Keratinocyte (primary cell): Measurements from ENCODE around the gene PRDX2. TPM values are rescaled to one million over a fixed set of nuclear protein-coding genes. Genes with fewer than 3 reads are reported as not detected.

ENCODE experiments used
- DNase-seq: peaks from one replicate; pipeline ENCODE4 v3.0.0-alpha.2; 2011; ENCODE audit warnings: low read depth, missing footprints, low spot score
- FAIRE-seq: peaks from 2 replicates; lab custom pipeline; 2011; peaks lifted over from hg19 to GRCh38; lab: Jason Lieb, UNC
- H2AFZ ChIP-seq: 2 replicates; pipeline ENCODE4 v1.6.0; 2012; ENCODE audit warnings: low read length, control low read depth, inconsistent platforms; ENCODE audit not compliant: control insufficient read depth
- H3K27ac ChIP-seq: 2 replicates; pipeline ENCODE4 v1.5.1; 2011; ENCODE audit warnings: low read length; ENCODE audit not compliant: control insufficient read depth, insufficient read depth
- H3K27me3 ChIP-seq: 3 replicates; pipeline ENCODE4 v1.6.0; 2011; ENCODE audit warnings: low read length; ENCODE audit not compliant: control insufficient read depth, insufficient read depth; ENCODE audit errors: extremely low read depth
- H3K36me3 ChIP-seq, 2 experiments: 2 replicates in 1 of 2; 3 replicates in 1 of 2; pipeline ENCODE4 v1.5.1; 2011; ENCODE audit warnings: low read length in 2 of 2, mild to moderate bottlenecking in 1 of 2; ENCODE audit not compliant: control insufficient read depth in 2 of 2, insufficient read depth in 2 of 2; ENCODE audit errors: extremely low read depth in 1 of 2
- H3K4me1 ChIP-seq: 3 replicates; pipeline ENCODE4 v1.5.1; 2011; ENCODE audit warnings: low read length; ENCODE audit not compliant: control insufficient read depth, insufficient read depth; ENCODE audit errors: extremely low read depth
- H3K4me2 ChIP-seq: 3 replicates; pipeline ENCODE4 v1.6.0; 2011; ENCODE audit warnings: low read depth, low read length; ENCODE audit not compliant: control insufficient read depth, insufficient read depth; ENCODE audit errors: extremely low read depth
- H3K4me3 ChIP-seq, 3 experiments: fragments of 200-600 bp in 1 of 3; sonication (generic) in 1 of 3; 2 replicates in 2 of 3; 3 replicates in 1 of 3; pipeline ENCODE4 v1.5.1; 2011 to 2016; ENCODE audit warnings: low read length in 3 of 3, mild to moderate bottlenecking in 3 of 3, control low read depth in 2 of 3, inconsistent platforms in 1 of 3, low read depth in 1 of 3, mixed read lengths in 1 of 3, mixed run types in 1 of 3, moderate library complexity in 1 of 3; ENCODE audit not compliant: control insufficient read depth in 2 of 3, insufficient read depth in 2 of 3; ENCODE audit errors: extremely low read depth in 1 of 3
- H3K79me2 ChIP-seq: 2 replicates; pipeline ENCODE4 v1.6.0; 2012; ENCODE audit warnings: low read length; ENCODE audit not compliant: control insufficient read depth, insufficient read depth
- H3K9ac ChIP-seq: 3 replicates; pipeline ENCODE4 v1.6.0; 2011; ENCODE audit warnings: low read length; ENCODE audit not compliant: control insufficient read depth, insufficient read depth; ENCODE audit errors: extremely low read depth
- H3K9me1 ChIP-seq: 3 replicates; pipeline ENCODE4 v1.6.0; 2011; ENCODE audit warnings: low read length; ENCODE audit not compliant: control insufficient read depth, insufficient read depth; ENCODE audit errors: extremely low read depth
- H3K9me3 ChIP-seq: 2 replicates; pipeline ENCODE4 v1.5.1; 2012; ENCODE audit warnings: low read depth, low read length; ENCODE audit not compliant: control insufficient read depth
- H4K20me1 ChIP-seq: 3 replicates; pipeline ENCODE4 v1.6.0; 2011; ENCODE audit warnings: low read length; ENCODE audit not compliant: control insufficient read depth, insufficient read depth; ENCODE audit errors: extremely low read depth
- EZH2 ChIP-seq: IDR thresholded peaks from one replicate; pipeline ENCODE4 v1.6.1; 2012; ENCODE audit warnings: inconsistent platforms, mild to moderate bottlenecking, low read length, moderate library complexity
- dilution Hi-C: fragments of 300-500 bp; cut with MboI; formaldehyde crosslinking; loops from one replicate; pipeline ENCODE4 v1.7.0; 2020; ENCODE audit warnings: low sequenced_read_pairs; ENCODE audit not compliant: extremely low pct_ligation_motif_present
- polyA plus RNA-seq, 5 experiments: library from polyadenylated mRNA; depleted of rRNA in 3 of 5; stranded (reverse) in 3 of 5; stranded (forward) in 1 of 5; unstranded in 1 of 5; fragments of >200 nt; gene quantifications; 1 replicate in 1 of 5; 2 replicates in 3 of 5; 3 replicates in 1 of 5; pipeline versions ENCODE4 v1.2.1 to v1.2.3, GENCODE V29; 2011 to 2012; ENCODE audit warnings: missing spikeins in 2 of 5, low read depth in 1 of 5, low replicate concordance in 1 of 5
- TF ChIP-seq, protein P1 (sequence below), 3 experiments: IDR thresholded peaks in 1 of 3; conservative IDR thresholded peaks in 1 of 3; optimal IDR thresholded peaks in 1 of 3; 2 replicates in 2 of 3; 3 replicates in 1 of 3; pipeline versions ENCODE3 to v1.5.1; 2011; ENCODE audit warnings: low read length in 3 of 3, mild to moderate bottlenecking in 3 of 3, moderate library complexity in 2 of 3, control low read depth in 1 of 3, inconsistent platforms in 1 of 3; ENCODE audit not compliant: insufficient read depth in 2 of 3; ENCODE audit errors: extremely low read depth in 1 of 3

The PRDX2 gene
- polyA plus RNA-seq, 1 donor (not counting 4 experiments of a cell fraction or from before 2014, with no cell fraction given), result 154 TPM

DNA sequence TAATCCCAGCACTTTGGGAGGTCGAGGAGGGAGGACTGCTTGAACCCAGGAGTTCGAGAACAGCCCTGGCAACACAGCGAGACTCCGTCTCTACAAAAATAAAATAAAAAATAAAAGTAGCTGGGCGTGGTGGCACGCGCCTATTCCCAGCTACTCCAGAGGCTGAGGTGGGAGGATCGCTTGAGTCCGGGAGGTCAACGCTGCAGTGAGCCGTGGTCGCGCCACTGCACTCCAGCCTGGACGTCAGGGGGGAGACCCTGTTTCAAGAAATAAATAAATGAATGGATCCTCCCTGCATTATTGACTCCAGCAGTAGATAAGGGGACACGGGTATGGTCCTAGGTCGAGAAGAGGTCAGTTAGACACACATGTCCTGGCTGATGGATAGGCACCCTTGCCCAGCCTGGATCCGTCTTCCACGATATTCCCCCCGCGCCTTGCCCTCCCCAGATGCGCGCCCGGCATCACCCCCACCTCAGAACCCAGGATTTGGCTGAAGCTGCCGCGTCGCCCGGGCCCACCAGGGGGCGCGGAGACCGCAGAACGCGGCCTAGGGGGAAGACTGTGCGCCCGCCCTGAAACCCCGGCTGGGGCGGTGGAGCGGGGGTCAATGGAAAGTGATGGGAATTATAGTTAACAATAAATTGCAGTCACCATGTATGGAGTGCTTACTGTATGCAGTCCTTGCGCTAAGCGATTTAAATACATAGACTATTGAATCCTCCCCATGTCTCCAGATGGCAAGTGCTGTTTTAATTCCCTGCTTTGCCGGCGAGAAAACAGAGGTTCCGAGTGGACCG is 24.2 kb downstream of the PRDX2 start:
- dilution Hi-C loops, result no loop called here
- DNase-seq (no peak), FAIRE-seq (no peak)
- Histone ChIP-seq H2AFZ (peak overlapping the region; percentile 58), H3K27ac (peak overlapping the region; percentile 85), H3K4me1 (peaks cover 36% of the 10 kb centered on the region), H3K9me3 (no peaks in the 10 kb centered on the region), H3K9me1 (no peaks in the 10 kb centered on the region), H3K79me2 (peaks cover 3% of the 10 kb centered on the region), H3K9ac (peak overlapping the region; percentile 79), H3K4me3 (peak overlapping the region; percentile 57 to 86 (median 76)), H3K4me2 (peak overlapping the region; percentile 93), H3K27me3 (no peaks in the 10 kb centered on the region), H3K36me3 (peaks cover 5 to 11% of the 10 kb centered on the region in 2 experiments), H4K20me1 (no peaks in the 10 kb centered on the region)
- TF ChIP-seq, protein P1, sequence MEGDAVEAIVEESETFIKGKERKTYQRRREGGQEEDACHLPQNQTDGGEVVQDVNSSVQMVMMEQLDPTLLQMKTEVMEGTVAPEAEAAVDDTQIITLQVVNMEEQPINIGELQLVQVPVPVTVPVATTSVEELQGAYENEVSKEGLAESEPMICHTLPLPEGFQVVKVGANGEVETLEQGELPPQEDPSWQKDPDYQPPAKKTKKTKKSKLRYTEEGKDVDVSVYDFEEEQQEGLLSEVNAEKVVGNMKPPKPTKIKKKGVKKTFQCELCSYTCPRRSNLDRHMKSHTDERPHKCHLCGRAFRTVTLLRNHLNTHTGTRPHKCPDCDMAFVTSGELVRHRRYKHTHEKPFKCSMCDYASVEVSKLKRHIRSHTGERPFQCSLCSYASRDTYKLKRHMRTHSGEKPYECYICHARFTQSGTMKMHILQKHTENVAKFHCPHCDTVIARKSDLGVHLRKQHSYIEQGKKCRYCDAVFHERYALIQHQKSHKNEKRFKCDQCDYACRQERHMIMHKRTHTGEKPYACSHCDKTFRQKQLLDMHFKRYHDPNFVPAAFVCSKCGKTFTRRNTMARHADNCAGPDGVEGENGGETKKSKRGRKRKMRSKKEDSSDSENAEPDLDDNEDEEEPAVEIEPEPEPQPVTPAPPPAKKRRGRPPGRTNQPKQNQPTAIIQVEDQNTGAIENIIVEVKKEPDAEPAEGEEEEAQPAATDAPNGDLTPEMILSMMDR (optimal IDR thresholded peaks at IDR 0.05 in 1 of 3, IDR thresholded peaks at IDR 0.05 in 1 of 3, conservative IDR thresholded peaks at IDR 0.05 in 1 of 3; ENCODE audit: extremely low read depth in 1 of 3, insufficient read depth in 2 of 3, low read length in 3 of 3), result peak; percentile 76 to 95 (median 81)
- TF ChIP-seq EZH2, result no peak

DNA sequence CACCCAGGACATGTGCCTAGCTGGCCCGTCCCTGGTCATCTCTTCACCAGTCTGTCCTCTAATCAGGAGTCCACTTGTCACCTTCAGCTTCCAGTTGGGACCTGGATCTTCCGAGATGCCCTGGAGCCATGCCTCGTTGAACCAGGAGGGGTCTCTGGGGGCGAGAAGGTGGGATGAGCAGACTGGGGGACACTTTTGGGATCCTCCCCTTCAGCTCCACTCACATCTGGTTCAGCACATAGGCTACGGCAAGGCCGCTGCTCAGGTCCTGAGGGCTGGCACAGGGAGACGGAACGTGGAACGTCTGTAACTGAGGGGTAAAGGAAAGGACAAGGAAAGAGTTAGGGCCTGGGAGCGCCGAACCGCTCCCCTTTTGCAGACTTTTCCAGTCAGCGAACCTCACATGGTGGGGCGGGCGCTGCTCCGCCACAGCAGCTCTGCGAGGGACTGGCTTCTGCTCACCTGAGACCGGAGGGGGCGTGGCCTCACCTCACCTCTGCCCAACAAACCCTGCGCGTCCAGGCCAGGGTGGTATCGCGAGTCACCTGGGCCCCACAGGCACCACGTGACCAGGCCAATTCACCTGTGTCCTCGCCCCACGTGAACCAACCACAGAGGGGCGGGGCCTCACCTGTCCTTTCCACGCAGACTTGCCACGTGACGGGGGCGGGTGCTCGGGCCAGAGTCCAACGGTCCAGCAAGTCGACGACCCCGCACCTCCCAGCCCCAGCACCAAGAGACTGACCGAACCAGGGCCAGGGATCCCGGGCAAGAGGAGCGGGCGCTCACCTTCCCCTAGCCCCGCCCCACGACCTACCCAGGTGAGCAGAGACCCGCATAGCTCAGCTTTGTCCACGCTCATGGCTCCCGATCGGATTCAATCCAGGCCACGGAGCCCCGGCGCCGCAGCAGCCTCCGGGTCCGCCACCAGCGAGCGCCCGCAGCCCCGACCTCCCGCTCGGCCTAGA is 26.7 kb downstream of the PRDX2 start, which contains the start of gene HOOK2:
Gene HOOK2, minus strand, starts transcription at position 965 of the 968 bp plus-strand sequence. Its CDS starts 103 bp downstream, at position 862.
- Histone ChIP-seq H3K27ac (peak within 1 kb of the TSS; percentile 91), H3K9me3 (no peaks in the 10 kb centered on the region), H3K27me3 (no peaks in the 10 kb centered on the region), H3K4me3 (peak within 1 kb of the TSS; percentile 48 to 76 (median 76)), H3K9ac (peak within 1 kb of the TSS; percentile 91), H3K4me1 (peaks cover 27% of the 10 kb centered on the region), H2AFZ (peak within 1 kb of the TSS; percentile 70), H3K4me2 (peak within 1 kb of the TSS; percentile 94), H3K36me3 (peaks cover 19 to 21% of the 10 kb centered on the region in 2 experiments), H4K20me1 (peaks cover 3% of the 10 kb centered on the region), H3K9me1 (no peaks in the 10 kb centered on the region), H3K79me2 (peaks cover 3% of the 10 kb centered on the region)
- TF ChIP-seq, protein P1 (optimal IDR thresholded peaks at IDR 0.05 in 1 of 3, IDR thresholded peaks at IDR 0.05 in 1 of 3, conservative IDR thresholded peaks at IDR 0.05 in 1 of 3; ENCODE audit: extremely low read depth in 1 of 3, insufficient read depth in 2 of 3, low read length in 3 of 3), result no peak
- no peak for TF ChIP-seq EZH2
- dilution Hi-C loops, result no loop called here
- DNase-seq (peak; percentile 97), FAIRE-seq (peak; percentile 76)
